ENCODE results near the gene UBE2F. TPM values are rescaled to one million over a fixed set of nuclear protein-coding genes. Genes with fewer than 3 reads are reported as not detected.

UBE2F gene
- total RNA-seq, 1 donor: 81.6 TPM

DNA sequence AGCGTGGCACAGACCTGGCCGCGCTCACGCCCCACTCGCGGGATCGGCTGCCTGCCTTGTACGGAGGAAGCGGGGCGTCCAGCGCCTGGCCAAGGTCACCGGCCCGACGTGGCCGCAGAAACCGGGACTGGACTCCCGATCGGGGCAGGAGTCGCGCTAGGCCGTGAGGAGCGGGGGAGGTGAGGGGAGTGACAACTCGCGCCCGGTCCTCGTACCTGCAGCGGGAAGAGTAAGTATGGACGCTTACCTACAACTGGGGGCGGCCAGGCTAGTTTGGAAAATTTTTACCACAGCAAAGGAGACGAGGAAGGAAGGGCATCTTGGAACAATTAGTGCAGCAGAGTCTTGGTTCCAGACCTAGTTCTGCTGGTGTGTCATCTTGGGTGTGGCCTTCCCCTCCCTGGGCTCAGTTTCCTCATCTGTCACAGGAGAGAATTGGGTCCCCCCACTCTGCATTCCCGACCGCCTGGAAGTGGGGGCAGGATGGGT lies 693 bp downstream of the UBE2F start:
- peak overlapping the region; percentile 82 for H3K4me3 ChIP-seq (ENCODE audit: low read depth, low read length)
- peak; percentile 16 for DNase-seq (ENCODE audit: low read depth)
- TF ChIP-seq, protein P1, sequence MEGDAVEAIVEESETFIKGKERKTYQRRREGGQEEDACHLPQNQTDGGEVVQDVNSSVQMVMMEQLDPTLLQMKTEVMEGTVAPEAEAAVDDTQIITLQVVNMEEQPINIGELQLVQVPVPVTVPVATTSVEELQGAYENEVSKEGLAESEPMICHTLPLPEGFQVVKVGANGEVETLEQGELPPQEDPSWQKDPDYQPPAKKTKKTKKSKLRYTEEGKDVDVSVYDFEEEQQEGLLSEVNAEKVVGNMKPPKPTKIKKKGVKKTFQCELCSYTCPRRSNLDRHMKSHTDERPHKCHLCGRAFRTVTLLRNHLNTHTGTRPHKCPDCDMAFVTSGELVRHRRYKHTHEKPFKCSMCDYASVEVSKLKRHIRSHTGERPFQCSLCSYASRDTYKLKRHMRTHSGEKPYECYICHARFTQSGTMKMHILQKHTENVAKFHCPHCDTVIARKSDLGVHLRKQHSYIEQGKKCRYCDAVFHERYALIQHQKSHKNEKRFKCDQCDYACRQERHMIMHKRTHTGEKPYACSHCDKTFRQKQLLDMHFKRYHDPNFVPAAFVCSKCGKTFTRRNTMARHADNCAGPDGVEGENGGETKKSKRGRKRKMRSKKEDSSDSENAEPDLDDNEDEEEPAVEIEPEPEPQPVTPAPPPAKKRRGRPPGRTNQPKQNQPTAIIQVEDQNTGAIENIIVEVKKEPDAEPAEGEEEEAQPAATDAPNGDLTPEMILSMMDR (IDR thresholded peaks at IDR 0.05; ENCODE audit: insufficient read depth, low read depth, low read length): no peak

GRCh38 chr2:237968048-237968862 lies 1.4 kb downstream of the UBE2F start:
- DNase-seq (ENCODE audit: low read depth): peak; percentile 90
- peak overlapping the region; percentile 82 for H3K4me3 ChIP-seq (ENCODE audit: low read depth, low read length)
- TF ChIP-seq, protein P1 (IDR thresholded peaks at IDR 0.05; ENCODE audit: insufficient read depth, low read depth, low read length): no peak

DNA sequence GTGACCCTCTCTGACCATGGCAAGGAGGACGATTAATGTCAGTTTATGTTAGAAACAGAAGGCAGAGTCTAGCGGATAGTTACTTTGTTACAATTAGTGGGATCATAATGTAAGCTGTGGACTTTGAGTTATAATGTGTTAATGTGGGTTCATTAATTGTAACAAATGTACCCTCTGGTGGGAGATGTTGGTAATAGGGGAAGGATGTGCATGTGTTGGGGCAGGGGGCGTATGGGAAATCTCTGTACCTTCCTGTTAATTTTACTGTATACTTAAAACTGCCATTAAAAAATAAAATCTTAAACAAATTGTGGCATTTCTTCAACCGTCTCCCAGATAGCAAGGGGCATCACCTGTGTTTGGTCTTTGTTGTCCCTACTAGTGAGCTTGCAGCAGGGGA lies 4.8 kb downstream of the UBE2F start:
- H3K4me3 ChIP-seq (ENCODE audit: low read depth, low read length): no peak overlapping the region
- DNase-seq (ENCODE audit: low read depth): no peak
- TF ChIP-seq, protein P1 (IDR thresholded peaks at IDR 0.05; ENCODE audit: insufficient read depth, low read depth, low read length): no peak

GRCh38 chr2:237972211-237972610 lies 5.4 kb downstream of the UBE2F start:
- TF ChIP-seq, protein P1 (IDR thresholded peaks at IDR 0.05; ENCODE audit: insufficient read depth, low read depth, low read length): no peak
- H3K4me3 ChIP-seq (ENCODE audit: low read depth, low read length): no peak overlapping the region
- DNase-seq (ENCODE audit: low read depth): no peak

- TF ChIP-seq, protein P1 (IDR thresholded peaks at IDR 0.05; ENCODE audit: insufficient read depth, low read depth, low read length): no peak
- no peak for DNase-seq (ENCODE audit: low read depth)
- H3K4me3 ChIP-seq (ENCODE audit: low read depth, low read length): no peak overlapping the region
Observed at GRCh38 chr2:237972936-237973335, 6.1 kb downstream of the UBE2F start.

DNA sequence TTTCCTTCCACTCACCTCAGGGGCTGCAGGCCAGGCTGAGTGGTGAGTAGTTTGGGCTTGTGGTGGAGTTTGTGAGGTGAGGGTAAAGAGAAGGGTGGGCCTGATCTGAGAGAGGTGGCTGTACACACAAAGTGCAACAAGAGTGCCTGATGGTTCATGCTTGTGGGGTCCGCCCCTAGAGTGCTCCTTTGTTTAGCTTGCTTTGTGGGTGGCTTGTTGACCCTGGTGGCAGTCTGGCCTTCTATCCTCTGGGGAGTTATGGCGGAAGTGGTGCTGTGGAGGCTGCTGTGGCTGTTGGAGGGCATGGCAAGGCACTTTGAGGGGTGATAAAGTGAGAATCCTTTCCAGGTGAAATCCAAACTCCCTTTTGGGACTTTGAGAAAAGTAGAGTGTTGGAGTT lies 10.6 kb downstream of the UBE2F start:
- no peak for DNase-seq (ENCODE audit: low read depth)
- H3K4me3 ChIP-seq (ENCODE audit: low read depth, low read length): no peak overlapping the region
- TF ChIP-seq, protein P1 (IDR thresholded peaks at IDR 0.05; ENCODE audit: insufficient read depth, low read depth, low read length): no peak
